T-helper 17 cell (primary cell): Measurements from ENCODE around the gene FAM237B. TPM values are rescaled to one million over a fixed set of nuclear protein-coding genes. Genes with fewer than 3 reads are reported as not detected.
"Not testable (repeated sequence)": the region's sequence is repeated elsewhere in the genome, so short reads cannot be mapped to it uniquely, and the experiment has no call there.

Experiments
- ATAC-seq: fragments of 150-1000 bp; cut with Tn5 transposase; 2 replicates; pipeline ENCODE4 v1.10.0; 2021; ENCODE audit warnings: mild to moderate bottlenecking, moderate library complexity
- DNase-seq, 3 donors: peaks; one replicate each; pipeline versions ENCODE4 v3.0.0 to v3.0.0-alpha.2; 2020 to 2021
- H3K9me3 ChIP-seq: one replicate; pipeline ENCODE4 v1.7.0; 2013; ENCODE audit warnings: low read length, mild to moderate bottlenecking; ENCODE audit not compliant: control insufficient read depth, poor library complexity, severe bottlenecking
- H3K27ac Mint-ChIP-seq: one replicate; pipeline ENCODE4 v1.8.0; 2022; ENCODE audit warnings: mild to moderate bottlenecking, moderate library complexity, mixed read lengths
- H3K27me3 Mint-ChIP-seq: one replicate; pipeline ENCODE4 v1.8.0; 2022; ENCODE audit warnings: mixed read lengths
- H3K36me3 Mint-ChIP-seq: one replicate; pipeline ENCODE4 v1.8.0; 2022; ENCODE audit warnings: low read depth, mixed read lengths
- H3K4me1 Mint-ChIP-seq: one replicate; pipeline ENCODE4 v1.8.0; 2022; ENCODE audit warnings: mild to moderate bottlenecking, mixed read lengths
- H3K4me3 Mint-ChIP-seq: one replicate; pipeline ENCODE4 v1.8.0; 2022; ENCODE audit warnings: mild to moderate bottlenecking, moderate library complexity, mixed read lengths
- total RNA-seq, 4 donors: library from RNA in 2 of 4; stranded (reverse) in 2 of 4; gene quantifications; one replicate each; pipeline ENCODE4 v1.2.3 and lab custom pipeline; 2022 to 2026

FAM237B gene
- total RNA-seq (not detected), total RNA-seq (lab: John Stamatoyannopoulos, UW) (0 reads per million in 2 donors)

GRCh38 chr7:90320801-90321494 lies at the start of gene FAM237B:
FAM237B (minus strand) TSS chr7:90321304; CDS start chr7:90319748, 1,556 bp downstream.
- peak within 1 kb of the TSS; percentile 4 for H3K4me3 Mint-ChIP-seq
- peaks cover 11% of the 10 kb centered on the region for H3K36me3 Mint-ChIP-seq
- peaks cover 65% of the 10 kb centered on the region for H3K27me3 Mint-ChIP-seq
- no peaks in the 10 kb centered on the region for H3K9me3 ChIP-seq
- peaks cover 7% of the 10 kb centered on the region for H3K4me1 Mint-ChIP-seq
- no peak for DNase-seq
- H3K27ac Mint-ChIP-seq, result no peak within 1 kb of the TSS
- ATAC-seq, result peak; percentile 8

GRCh38 chr7:90351987-90352386 lies 30.9 kb upstream of the FAM237B start:
- ATAC-seq (no peak), DNase-seq (no peak)
- Mint-ChIP-seq H3K27ac (peak overlapping the region; percentile 37), H3K36me3 (peaks cover 13% of the 10 kb centered on the region), H3K4me1 (peaks cover 27% of the 10 kb centered on the region), H3K27me3 (no peaks in the 10 kb centered on the region), H3K4me3 (no peak overlapping the region)
- H3K9me3 ChIP-seq, result no peaks in the 10 kb centered on the region

- H3K4me1 Mint-ChIP-seq, result peaks cover 35% of the 10 kb centered on the region
- H3K36me3 Mint-ChIP-seq, H3K27me3 Mint-ChIP-seq, H3K9me3 ChIP-seq, DNase-seq, H3K4me3 Mint-ChIP-seq, ATAC-seq: not testable (repeated sequence)
- peak overlapping the region; percentile 56 for H3K27ac Mint-ChIP-seq
Observed at GRCh38 chr7:90350032-90350431, 28.9 kb upstream of the FAM237B start.

DNA sequence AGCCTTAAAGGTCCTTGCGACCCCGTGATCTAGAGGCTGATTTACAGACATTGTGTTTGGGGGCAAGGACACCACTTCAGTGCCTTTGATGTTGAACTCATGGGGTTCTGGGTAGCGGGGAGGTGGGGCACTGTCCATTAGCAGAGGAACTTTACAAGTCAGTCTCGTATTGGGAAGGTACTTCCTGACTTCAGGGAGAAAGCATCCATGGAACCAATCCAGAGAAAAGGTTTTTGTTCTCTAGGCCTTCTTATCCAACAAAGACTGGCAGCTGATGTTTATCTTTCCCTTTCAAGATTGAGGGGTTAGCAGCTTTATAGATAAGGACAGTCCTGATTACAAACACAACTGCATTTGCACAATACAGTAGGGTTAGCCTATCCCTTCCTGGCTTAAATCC lies 28.2 kb upstream of the FAM237B start:
- DNase-seq, result no peak
- H3K27ac Mint-ChIP-seq, result peak overlapping the region; percentile 56
- no peaks in the 10 kb centered on the region for H3K9me3 ChIP-seq
- no peak for ATAC-seq
- peaks cover 37% of the 10 kb centered on the region for H3K4me1 Mint-ChIP-seq
- peaks cover 7% of the 10 kb centered on the region for H3K36me3 Mint-ChIP-seq
- H3K27me3 Mint-ChIP-seq, result no peaks in the 10 kb centered on the region
- no peak overlapping the region for H3K4me3 Mint-ChIP-seq

DNA sequence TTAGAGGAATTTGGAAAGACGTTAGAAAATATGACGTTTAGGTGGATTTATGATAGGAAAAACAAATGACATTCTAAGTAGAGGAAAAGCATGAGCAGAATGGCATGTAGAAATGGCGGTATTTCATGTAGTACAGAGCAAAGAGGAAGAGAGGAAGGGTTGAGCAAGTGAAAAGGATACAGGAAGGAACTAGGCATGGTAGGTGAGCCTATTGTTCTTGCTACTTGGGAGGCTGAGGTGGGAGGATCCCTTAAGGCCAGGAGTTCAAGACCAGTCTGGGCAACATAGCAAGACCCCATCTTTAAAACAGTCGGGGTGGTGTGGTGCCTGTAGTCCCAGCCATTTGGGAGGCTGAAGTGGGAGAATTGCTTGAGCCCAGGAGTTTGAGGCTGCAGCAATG lies 26.7 kb upstream of the FAM237B start:
- Mint-ChIP-seq H3K4me3 (peak overlapping the region; percentile 95), H3K27ac (peak overlapping the region; percentile 97), H3K36me3 (peaks cover 5% of the 10 kb centered on the region), H3K4me1 (peaks cover 34% of the 10 kb centered on the region), H3K27me3 (no peaks in the 10 kb centered on the region)
- ATAC-seq (no peak), DNase-seq (no peak)
- no peaks in the 10 kb centered on the region for H3K9me3 ChIP-seq

GRCh38 chr7:90346336-90347125 lies 25.4 kb upstream of the FAM237B start, which contains the start of gene GTPBP10:
GTPBP10 (plus strand) TSS chr7:90346716; CDS start chr7:90346742, 26 bp downstream.
- peak within 1 kb of the TSS; percentile 97 for H3K27ac Mint-ChIP-seq
- no peaks in the 10 kb centered on the region for H3K9me3 ChIP-seq
- peak within 1 kb of the TSS; percentile 95 for H3K4me3 Mint-ChIP-seq
- peaks cover 26% of the 10 kb centered on the region for H3K4me1 Mint-ChIP-seq
- ATAC-seq (peak; percentile 94), DNase-seq (peak; percentile 87 to 93 (median 89))
- peaks cover 5% of the 10 kb centered on the region for H3K36me3 Mint-ChIP-seq
- H3K27me3 Mint-ChIP-seq, result no peaks in the 10 kb centered on the region

DNA sequence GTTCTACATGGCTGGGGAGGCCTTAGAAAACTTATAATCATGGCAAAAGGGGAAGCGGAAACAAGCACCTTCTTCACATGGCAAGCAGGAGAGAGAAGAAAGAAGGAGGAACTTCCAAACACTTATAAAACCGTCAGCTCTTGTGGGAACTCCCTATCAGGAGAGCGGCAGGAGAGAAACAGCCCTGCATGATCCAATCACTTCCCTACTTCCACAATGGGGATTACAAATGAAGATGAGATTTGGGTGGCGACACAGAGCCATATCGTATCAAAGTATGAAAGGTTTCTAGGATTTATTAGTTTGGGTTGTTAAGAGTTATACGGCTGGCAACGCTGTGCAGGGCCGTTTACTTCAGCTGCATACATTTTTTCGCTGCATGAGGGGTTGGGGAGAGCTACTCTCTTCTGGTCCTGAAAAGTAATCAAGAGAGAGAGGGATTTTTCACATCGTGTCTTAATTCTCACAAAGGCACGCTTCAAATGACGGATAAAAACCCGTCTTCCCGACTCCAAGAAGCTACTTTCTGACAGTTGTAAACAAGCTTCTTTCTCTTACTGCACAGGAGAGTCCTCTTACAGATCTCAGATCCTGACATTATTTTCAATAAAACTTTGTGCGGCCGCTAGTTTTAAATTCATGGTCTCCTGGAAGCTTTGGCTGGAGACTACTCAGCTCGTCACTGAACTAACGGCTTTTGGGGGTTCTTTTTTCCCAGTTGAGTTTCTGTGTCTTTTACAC lies 24.7 kb upstream of the FAM237B start:
- Mint-ChIP-seq H3K4me1 (peaks cover 26% of the 10 kb centered on the region), H3K27ac (peak overlapping the region; percentile 97), H3K36me3 (peaks cover 5% of the 10 kb centered on the region), H3K27me3 (no peaks in the 10 kb centered on the region), H3K4me3 (peak overlapping the region; percentile 95)
- ATAC-seq, result peak; percentile 8
- no peaks in the 10 kb centered on the region for H3K9me3 ChIP-seq
- no peak for DNase-seq

GRCh38 chr7:90345016-90345415 lies 23.9 kb upstream of the FAM237B start:
- Mint-ChIP-seq H3K36me3 (peaks cover 2% of the 10 kb centered on the region), H3K4me1 (peaks cover 26% of the 10 kb centered on the region), H3K4me3 (peak overlapping the region; percentile 95), H3K27me3 (no peaks in the 10 kb centered on the region), H3K27ac (peak overlapping the region; percentile 97)
- no peak for DNase-seq
- H3K9me3 ChIP-seq, result no peaks in the 10 kb centered on the region
- ATAC-seq, result no peak

DNA sequence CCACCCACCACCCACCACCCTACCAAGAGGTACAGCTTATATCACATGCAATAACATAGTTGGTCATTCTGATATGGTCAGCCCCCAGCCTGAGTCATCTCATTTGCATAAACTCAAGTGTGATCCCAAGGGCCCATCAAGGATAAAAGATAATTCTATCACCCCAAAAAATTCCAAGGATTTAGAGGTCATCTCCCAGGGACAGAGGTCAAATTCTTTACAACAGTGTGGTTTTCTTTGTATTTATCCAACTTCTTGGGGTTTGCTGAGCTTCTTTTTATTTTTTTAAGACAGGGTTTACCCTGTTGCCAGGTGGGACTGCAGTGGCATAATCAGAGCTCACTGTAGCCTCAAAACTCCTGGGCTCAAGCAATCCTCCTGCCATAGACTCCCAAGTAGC lies 16.0 kb upstream of the FAM237B start:
- Mint-ChIP-seq H3K27ac (no peak overlapping the region), H3K36me3 (peaks cover 2% of the 10 kb centered on the region), H3K4me1 (peaks cover 3% of the 10 kb centered on the region), H3K4me3 (no peak overlapping the region), H3K27me3 (peaks cover 18% of the 10 kb centered on the region)
- ATAC-seq (no peak), DNase-seq (no peak)
- no peaks in the 10 kb centered on the region for H3K9me3 ChIP-seq

DNA sequence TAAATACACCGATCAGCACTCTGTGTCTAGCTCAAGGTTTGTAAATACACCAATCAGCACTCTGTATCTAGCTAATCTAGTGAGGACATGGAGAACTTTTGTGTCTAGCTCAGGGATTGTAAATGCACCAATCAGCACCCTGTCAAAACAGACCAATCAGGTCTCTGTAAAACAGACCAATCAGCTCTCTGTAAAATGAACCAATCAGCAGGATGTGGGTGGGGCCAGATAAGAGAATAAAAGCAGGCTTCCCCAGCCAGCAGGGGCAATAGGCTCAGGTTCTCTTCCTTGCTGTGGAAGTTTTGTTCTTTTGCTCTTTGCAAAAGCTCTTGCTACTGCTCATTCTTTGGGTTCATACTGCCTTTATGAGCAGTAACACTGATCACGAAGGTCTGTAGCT lies 13.8 kb upstream of the FAM237B start:
- not testable (repeated sequence) for H3K9me3 ChIP-seq, H3K27ac Mint-ChIP-seq, H3K36me3 Mint-ChIP-seq

GRCh38 chr7:90334193-90334843 lies 13.2 kb upstream of the FAM237B start:
- Mint-ChIP-seq H3K4me1 (peaks cover 3% of the 10 kb centered on the region), H3K36me3 (peaks cover 4% of the 10 kb centered on the region), H3K27ac (no peak overlapping the region), H3K4me3 (no peak overlapping the region), H3K27me3 (peaks cover 18% of the 10 kb centered on the region)
- H3K9me3 ChIP-seq, result no peaks in the 10 kb centered on the region
- no peak for DNase-seq
- ATAC-seq, result no peak

More for the DNA sequence above, 13.8 kb upstream of the FAM237B start:
- H3K27me3 Mint-ChIP-seq, result peaks cover 18% of the 10 kb centered on the region
- not testable (repeated sequence) for H3K4me1 Mint-ChIP-seq, DNase-seq, ATAC-seq, H3K4me3 Mint-ChIP-seq

DNA sequence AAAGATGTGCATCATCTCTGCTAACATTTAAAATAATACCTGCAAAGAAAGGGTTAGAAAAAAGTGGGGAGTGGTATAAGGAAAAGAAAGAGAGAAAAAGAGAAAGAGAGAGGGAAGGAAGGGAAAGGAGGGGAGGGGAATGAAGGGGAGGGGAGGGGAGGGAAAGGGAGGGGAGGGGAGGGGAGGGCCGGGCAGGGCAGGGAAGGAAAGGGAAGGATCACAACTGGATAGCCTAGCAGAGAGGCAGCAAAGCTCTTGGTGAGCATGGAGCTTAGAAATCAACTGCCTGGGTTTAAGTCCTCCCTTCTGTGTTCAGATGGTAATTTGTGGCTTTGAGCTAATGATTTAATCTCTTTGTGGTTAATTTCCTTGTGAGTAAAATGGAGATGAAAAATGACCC lies 5.4 kb upstream of the FAM237B start:
- no peak overlapping the region for H3K27ac Mint-ChIP-seq
- no peak overlapping the region for H3K4me3 Mint-ChIP-seq
- H3K27me3 Mint-ChIP-seq, result peaks cover 19% of the 10 kb centered on the region
- peaks cover 11% of the 10 kb centered on the region for H3K36me3 Mint-ChIP-seq
- no peak for DNase-seq
- no peak for ATAC-seq
- no peaks in the 10 kb centered on the region for H3K9me3 ChIP-seq
- H3K4me1 Mint-ChIP-seq, result no peaks in the 10 kb centered on the region
